Stimulated activated CD4-positive, alpha-beta T cell treated with anti-CD3 and anti-CD28 coated beads, Interleukin-2, amount 100 ng/mL, for 24 hours (primary cell): Measurements from ENCODE around the gene ATOX1.

ENCODE experiments used
- DNase-seq, 2 donors: peaks; one replicate each; pipeline ENCODE4 v3.0.0-alpha.2; 2020

Gene ATOX1

GRCh38 chr5:151694035-151694485, 64.4 kb downstream of the ATOX1 start:
- no peak for DNase-seq
